HL-60 (cell line): Measurements from ENCODE around the gene AOC1.
"Not testable (repeated sequence)": the region's sequence is repeated elsewhere in the genome, so short reads cannot be mapped to it uniquely, and the experiment has no call there.

Source experiments
- DNase-seq, 2 experiments: peaks; one replicate each; pipeline ENCODE4 v3.0.0-alpha.2; 2010 to 2020; ENCODE audit warnings: low read depth in 1 of 2, low spot score in 1 of 2
- H3K27ac ChIP-seq: fragments of 250-450 bp; sonication (Bioruptor Pico); replicated peaks from 2 replicates; pipeline ENCODE4 v1.5.1; 2020; ENCODE audit warnings: mild to moderate bottlenecking, moderate library complexity
- H3K27me3 ChIP-seq: fragments of 250-450 bp; sonication (Bioruptor Pico); 2 replicates; pipeline ENCODE4 v1.5.1; 2021; ENCODE audit warnings: mild to moderate bottlenecking, moderate library complexity; ENCODE audit not compliant: insufficient read depth, poor library complexity, severe bottlenecking
- H3K4me3 ChIP-seq: replicated peaks from 2 replicates; pipeline ENCODE4 v1.5.1; 2011; ENCODE audit warnings: mild to moderate bottlenecking, control low read depth, low read length; ENCODE audit not compliant: insufficient read depth
- GABPA ChIP-seq: IDR thresholded peaks from 2 replicates; pipeline ENCODE4 v1.6.1; 2012; ENCODE audit warnings: low read depth
- POLR2AphosphoS5 ChIP-seq: IDR thresholded peaks from 2 replicates; pipeline ENCODE4 v1.6.1; 2012; ENCODE audit warnings: low read depth
- SPI1 ChIP-seq: IDR thresholded peaks from 2 replicates; pipeline ENCODE4 v1.6.1; 2012; ENCODE audit warnings: low read depth, mild to moderate bottlenecking, borderline replicate concordance
- TF ChIP-seq, protein P1 (sequence below): IDR thresholded peaks from one replicate; pipeline ENCODE4 v1.5.1; 2011; ENCODE audit warnings: low read length, control low read depth, inconsistent platforms; ENCODE audit not compliant: insufficient read depth
- TF ChIP-seq, protein P2 (sequence below): IDR thresholded peaks from 2 replicates; pipeline ENCODE4 v1.6.1; 2012; ENCODE audit warnings: low read depth; ENCODE audit not compliant: insufficient replicate concordance

The AOC1 gene

DNA sequence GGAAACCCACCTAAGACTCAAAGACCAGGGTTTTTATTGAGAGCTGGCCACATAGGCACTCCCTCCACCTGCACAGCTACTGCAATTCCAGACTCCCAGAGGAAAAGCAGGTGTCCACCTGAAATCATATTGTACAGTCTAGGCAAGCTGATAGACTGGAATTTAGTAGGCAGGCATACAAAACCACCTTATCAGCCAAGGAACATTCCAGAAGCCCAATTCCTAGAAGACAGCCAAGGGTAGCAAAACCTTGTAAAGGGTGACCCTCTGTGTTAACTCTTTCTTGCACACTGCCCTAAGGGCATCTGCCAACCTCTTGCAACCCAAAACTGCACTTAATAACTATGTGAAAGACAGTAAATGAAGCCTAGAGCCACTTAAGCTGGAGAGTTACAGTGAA lies 46.5 kb upstream of the AOC1 start:
- no peak for DNase-seq
- no peak overlapping the region for H3K4me3 ChIP-seq
- TF ChIP-seq, protein P1, sequence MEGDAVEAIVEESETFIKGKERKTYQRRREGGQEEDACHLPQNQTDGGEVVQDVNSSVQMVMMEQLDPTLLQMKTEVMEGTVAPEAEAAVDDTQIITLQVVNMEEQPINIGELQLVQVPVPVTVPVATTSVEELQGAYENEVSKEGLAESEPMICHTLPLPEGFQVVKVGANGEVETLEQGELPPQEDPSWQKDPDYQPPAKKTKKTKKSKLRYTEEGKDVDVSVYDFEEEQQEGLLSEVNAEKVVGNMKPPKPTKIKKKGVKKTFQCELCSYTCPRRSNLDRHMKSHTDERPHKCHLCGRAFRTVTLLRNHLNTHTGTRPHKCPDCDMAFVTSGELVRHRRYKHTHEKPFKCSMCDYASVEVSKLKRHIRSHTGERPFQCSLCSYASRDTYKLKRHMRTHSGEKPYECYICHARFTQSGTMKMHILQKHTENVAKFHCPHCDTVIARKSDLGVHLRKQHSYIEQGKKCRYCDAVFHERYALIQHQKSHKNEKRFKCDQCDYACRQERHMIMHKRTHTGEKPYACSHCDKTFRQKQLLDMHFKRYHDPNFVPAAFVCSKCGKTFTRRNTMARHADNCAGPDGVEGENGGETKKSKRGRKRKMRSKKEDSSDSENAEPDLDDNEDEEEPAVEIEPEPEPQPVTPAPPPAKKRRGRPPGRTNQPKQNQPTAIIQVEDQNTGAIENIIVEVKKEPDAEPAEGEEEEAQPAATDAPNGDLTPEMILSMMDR = no peak
- TF ChIP-seq SPI1 (no peak), GABPA (no peak), POLR2AphosphoS5 (no peak)
- TF ChIP-seq, protein P2, sequence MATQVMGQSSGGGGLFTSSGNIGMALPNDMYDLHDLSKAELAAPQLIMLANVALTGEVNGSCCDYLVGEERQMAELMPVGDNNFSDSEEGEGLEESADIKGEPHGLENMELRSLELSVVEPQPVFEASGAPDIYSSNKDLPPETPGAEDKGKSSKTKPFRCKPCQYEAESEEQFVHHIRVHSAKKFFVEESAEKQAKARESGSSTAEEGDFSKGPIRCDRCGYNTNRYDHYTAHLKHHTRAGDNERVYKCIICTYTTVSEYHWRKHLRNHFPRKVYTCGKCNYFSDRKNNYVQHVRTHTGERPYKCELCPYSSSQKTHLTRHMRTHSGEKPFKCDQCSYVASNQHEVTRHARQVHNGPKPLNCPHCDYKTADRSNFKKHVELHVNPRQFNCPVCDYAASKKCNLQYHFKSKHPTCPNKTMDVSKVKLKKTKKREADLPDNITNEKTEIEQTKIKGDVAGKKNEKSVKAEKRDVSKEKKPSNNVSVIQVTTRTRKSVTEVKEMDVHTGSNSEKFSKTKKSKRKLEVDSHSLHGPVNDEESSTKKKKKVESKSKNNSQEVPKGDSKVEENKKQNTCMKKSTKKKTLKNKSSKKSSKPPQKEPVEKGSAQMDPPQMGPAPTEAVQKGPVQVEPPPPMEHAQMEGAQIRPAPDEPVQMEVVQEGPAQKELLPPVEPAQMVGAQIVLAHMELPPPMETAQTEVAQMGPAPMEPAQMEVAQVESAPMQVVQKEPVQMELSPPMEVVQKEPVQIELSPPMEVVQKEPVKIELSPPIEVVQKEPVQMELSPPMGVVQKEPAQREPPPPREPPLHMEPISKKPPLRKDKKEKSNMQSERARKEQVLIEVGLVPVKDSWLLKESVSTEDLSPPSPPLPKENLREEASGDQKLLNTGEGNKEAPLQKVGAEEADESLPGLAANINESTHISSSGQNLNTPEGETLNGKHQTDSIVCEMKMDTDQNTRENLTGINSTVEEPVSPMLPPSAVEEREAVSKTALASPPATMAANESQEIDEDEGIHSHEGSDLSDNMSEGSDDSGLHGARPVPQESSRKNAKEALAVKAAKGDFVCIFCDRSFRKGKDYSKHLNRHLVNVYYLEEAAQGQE = no peak
- H3K27me3 ChIP-seq = peaks cover 13% of the 10 kb centered on the region
- H3K27ac ChIP-seq = no peak overlapping the region

DNA sequence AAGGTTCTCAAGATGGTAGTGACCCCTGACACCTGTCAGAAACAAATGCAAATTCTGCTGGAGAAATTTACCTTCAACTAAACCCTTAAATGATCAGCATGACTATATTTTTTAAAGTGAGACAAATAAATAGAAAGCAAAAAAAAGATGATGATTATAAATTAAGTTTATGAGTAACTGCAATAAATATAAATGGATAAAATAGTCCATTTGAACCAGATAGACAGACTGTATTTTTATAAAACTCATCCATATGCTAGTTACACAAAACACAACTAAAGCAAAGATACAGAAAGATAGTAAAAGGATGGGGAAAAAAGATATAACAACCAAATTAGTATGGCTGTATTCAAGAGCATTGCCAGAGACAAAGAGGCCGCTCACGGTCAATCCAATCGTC lies 45.9 kb upstream of the AOC1 start:
- DNase-seq = no peak
- H3K4me3 ChIP-seq = no peak overlapping the region
- H3K27ac ChIP-seq = no peak overlapping the region
- peaks cover 7% of the 10 kb centered on the region for H3K27me3 ChIP-seq
- TF ChIP-seq POLR2AphosphoS5 (no peak), SPI1 (no peak), GABPA (no peak)
- TF ChIP-seq, protein P2 = no peak
- TF ChIP-seq, protein P1 = no peak

DNA sequence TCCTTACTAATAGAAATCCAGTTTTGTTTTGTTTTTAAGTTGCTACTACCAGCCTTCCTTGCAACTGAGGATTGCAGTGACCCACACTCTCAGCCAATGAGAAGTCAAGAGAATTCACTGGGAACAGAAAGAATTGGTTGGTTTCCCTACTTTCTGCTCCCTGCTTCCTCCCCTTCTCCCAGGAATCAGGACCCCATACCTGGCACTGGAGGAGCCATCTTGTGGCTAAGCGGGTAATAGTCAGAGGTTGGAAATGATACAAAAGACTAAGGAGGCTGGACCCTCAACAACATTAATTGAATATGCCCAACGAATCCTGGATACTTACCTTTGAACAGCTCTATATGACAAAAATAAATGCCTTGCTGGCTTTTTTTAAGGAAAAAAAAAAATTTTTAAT lies 45.5 kb upstream of the AOC1 start:
- TF ChIP-seq, protein P1 = no peak
- TF ChIP-seq, protein P2 = no peak
- TF ChIP-seq GABPA (no peak), POLR2AphosphoS5 (no peak), SPI1 (no peak)
- Histone ChIP-seq H3K27me3 (peaks cover 3% of the 10 kb centered on the region), H3K27ac (no peak overlapping the region), H3K4me3 (no peak overlapping the region)
- DNase-seq = no peak

DNA sequence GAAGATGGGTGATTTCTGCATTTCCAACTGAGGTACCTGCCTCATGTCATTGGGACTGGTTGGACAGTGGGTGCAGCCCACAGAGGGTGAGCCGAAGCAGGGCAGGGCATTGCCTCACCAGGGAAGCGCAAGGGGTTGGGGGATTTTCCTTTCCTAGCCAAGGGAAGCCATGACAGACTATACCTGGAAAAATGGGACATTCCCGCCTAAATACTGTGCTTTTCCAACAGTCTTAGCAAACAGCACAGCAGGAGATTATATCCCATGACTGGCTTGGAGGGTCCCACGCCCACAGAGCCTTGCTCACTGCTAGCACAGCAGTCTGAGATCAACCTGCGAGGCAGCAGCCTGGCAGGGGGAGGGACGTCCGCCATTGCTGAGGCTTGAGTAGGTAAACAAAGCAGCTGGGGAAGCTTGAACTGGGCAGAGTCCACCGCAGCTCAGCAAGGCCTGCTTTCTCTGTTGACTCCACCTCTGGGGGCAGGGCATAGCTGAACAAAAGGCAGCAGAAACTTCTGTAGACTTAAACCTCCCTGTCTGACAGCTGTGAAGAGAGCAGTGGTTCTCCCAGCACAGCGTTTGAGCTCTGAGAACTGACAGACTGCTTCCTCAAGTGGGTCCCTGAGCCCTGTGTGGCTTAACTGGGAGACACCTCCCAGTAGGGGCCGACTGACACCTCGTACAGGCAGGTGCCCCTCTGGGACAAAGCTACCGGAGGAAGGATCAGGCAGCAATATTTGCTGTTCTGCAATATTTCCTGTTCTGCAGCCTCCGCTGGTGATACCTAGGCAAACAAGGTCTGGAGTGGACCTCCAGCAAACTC lies 44.5 kb upstream of the AOC1 start:
- DNase-seq, H3K27ac ChIP-seq: not testable (repeated sequence)

More for the DNA sequence above, 44.5 kb upstream of the AOC1 start:
- not testable (repeated sequence) for H3K4me3 ChIP-seq, H3K27me3 ChIP-seq
